Activated naive CD8-positive, alpha-beta T cell (primary cell): Measurements from ENCODE around the gene NETO1.

Experiments
- H3K27ac Mint-ChIP-seq: one replicate; pipeline ENCODE4 v1.8.0; 2021; ENCODE audit warnings: mixed read lengths
- H3K27me3 Mint-ChIP-seq: one replicate; pipeline ENCODE4 v1.8.0; 2021; ENCODE audit warnings: mixed read lengths
- H3K36me3 Mint-ChIP-seq: one replicate; pipeline ENCODE4 v1.8.0; 2021; ENCODE audit warnings: mixed read lengths
- H3K4me1 Mint-ChIP-seq: one replicate; pipeline ENCODE4 v1.8.0; 2021; ENCODE audit warnings: low read depth, mixed read lengths
- H3K4me3 Mint-ChIP-seq: one replicate; pipeline ENCODE4 v1.8.0; 2021; ENCODE audit warnings: mild to moderate bottlenecking, mixed read lengths
- H3K9me3 Mint-ChIP-seq: one replicate; pipeline ENCODE4 v1.8.0; 2021; ENCODE audit warnings: low read depth, mixed read lengths

The NETO1 gene

GRCh38 chr18:72819050-72819449 is 48.7 kb downstream of the NETO1 start:
- no peaks in the 10 kb centered on the region for H3K9me3 Mint-ChIP-seq
- H3K27me3 Mint-ChIP-seq: no peaks in the 10 kb centered on the region
- H3K4me1 Mint-ChIP-seq: no peaks in the 10 kb centered on the region
- H3K27ac Mint-ChIP-seq: no peak overlapping the region
- H3K4me3 Mint-ChIP-seq: no peak overlapping the region
- H3K36me3 Mint-ChIP-seq: no peaks in the 10 kb centered on the region

- Mint-ChIP-seq H3K27me3 (peaks cover 2% of the 10 kb centered on the region), H3K4me1 (no peaks in the 10 kb centered on the region), H3K36me3 (no peaks in the 10 kb centered on the region), H3K27ac (no peak overlapping the region), H3K9me3 (no peaks in the 10 kb centered on the region), H3K4me3 (no peak overlapping the region)
These were observed 56.7 kb downstream of the NETO1 start for GRCh38 chr18:72811047-72811446.

- H3K4me1 Mint-ChIP-seq: no peaks in the 10 kb centered on the region
- no peaks in the 10 kb centered on the region for H3K36me3 Mint-ChIP-seq
- no peak overlapping the region for H3K4me3 Mint-ChIP-seq
- H3K27ac Mint-ChIP-seq: no peak overlapping the region
- peaks cover 2% of the 10 kb centered on the region for H3K27me3 Mint-ChIP-seq
- no peaks in the 10 kb centered on the region for H3K9me3 Mint-ChIP-seq
These were observed 59.1 kb downstream of the NETO1 start for GRCh38 chr18:72808680-72809079.

- H3K9me3 Mint-ChIP-seq: peaks cover 4% of the 10 kb centered on the region
- peaks cover 2% of the 10 kb centered on the region for H3K27me3 Mint-ChIP-seq
- no peaks in the 10 kb centered on the region for H3K4me1 Mint-ChIP-seq
- H3K4me3 Mint-ChIP-seq: no peak overlapping the region
- H3K27ac Mint-ChIP-seq: no peak overlapping the region
- no peaks in the 10 kb centered on the region for H3K36me3 Mint-ChIP-seq
These were observed 68.7 kb downstream of the NETO1 start for GRCh38 chr18:72799106-72799505.

- H3K36me3 Mint-ChIP-seq: no peaks in the 10 kb centered on the region
These were observed 84.3 kb downstream of the NETO1 start for GRCh38 chr18:72783530-72783929.

GRCh38 chr18:72774914-72775313 is 92.9 kb downstream of the NETO1 start:
- no peaks in the 10 kb centered on the region for H3K9me3 Mint-ChIP-seq

More at GRCh38 chr18:72783530-72783929, 84.3 kb downstream of the NETO1 start:
- Mint-ChIP-seq H3K4me1 (no peaks in the 10 kb centered on the region), H3K9me3 (no peaks in the 10 kb centered on the region), H3K27ac (no peak overlapping the region), H3K27me3 (no peaks in the 10 kb centered on the region), H3K4me3 (no peak overlapping the region)

GRCh38 chr18:72772916-72773315 is 94.9 kb downstream of the NETO1 start:
- no peaks in the 10 kb centered on the region for H3K27me3 Mint-ChIP-seq
- H3K27ac Mint-ChIP-seq: no peak overlapping the region
- no peaks in the 10 kb centered on the region for H3K4me1 Mint-ChIP-seq
- no peaks in the 10 kb centered on the region for H3K36me3 Mint-ChIP-seq
- no peak overlapping the region for H3K4me3 Mint-ChIP-seq
- no peaks in the 10 kb centered on the region for H3K9me3 Mint-ChIP-seq

More at GRCh38 chr18:72774914-72775313, 92.9 kb downstream of the NETO1 start:
- no peak overlapping the region for H3K27ac Mint-ChIP-seq
- H3K27me3 Mint-ChIP-seq: no peaks in the 10 kb centered on the region
- no peaks in the 10 kb centered on the region for H3K4me1 Mint-ChIP-seq
- H3K36me3 Mint-ChIP-seq: no peaks in the 10 kb centered on the region
- no peak overlapping the region for H3K4me3 Mint-ChIP-seq

GRCh38 chr18:72768681-72769229 is 99.0 kb downstream of the NETO1 start:
- H3K4me1 Mint-ChIP-seq: no peaks in the 10 kb centered on the region
- no peaks in the 10 kb centered on the region for H3K9me3 Mint-ChIP-seq

GRCh38 chr18:72762515-72763122 is 105.2 kb downstream of the NETO1 start:
- no peak overlapping the region for H3K4me3 Mint-ChIP-seq
- H3K9me3 Mint-ChIP-seq: no peaks in the 10 kb centered on the region
- no peak overlapping the region for H3K27ac Mint-ChIP-seq
- H3K36me3 Mint-ChIP-seq: no peaks in the 10 kb centered on the region
- no peaks in the 10 kb centered on the region for H3K27me3 Mint-ChIP-seq
- H3K4me1 Mint-ChIP-seq: no peaks in the 10 kb centered on the region

More at GRCh38 chr18:72768681-72769229, 99.0 kb downstream of the NETO1 start:
- H3K36me3 Mint-ChIP-seq: no peaks in the 10 kb centered on the region
- no peak overlapping the region for H3K4me3 Mint-ChIP-seq
- H3K27ac Mint-ChIP-seq: no peak overlapping the region
- H3K27me3 Mint-ChIP-seq: no peaks in the 10 kb centered on the region

- Mint-ChIP-seq H3K27me3 (no peaks in the 10 kb centered on the region), H3K9me3 (no peaks in the 10 kb centered on the region), H3K4me3 (no peak overlapping the region), H3K4me1 (no peaks in the 10 kb centered on the region), H3K36me3 (no peaks in the 10 kb centered on the region), H3K27ac (no peak overlapping the region)
These were observed 115.6 kb downstream of the NETO1 start for GRCh38 chr18:72752220-72752619.

GRCh38 chr18:72742002-72742401 is 125.8 kb downstream of the NETO1 start:
- H3K27ac Mint-ChIP-seq: no peak overlapping the region
- H3K4me3 Mint-ChIP-seq: no peak overlapping the region
- H3K4me1 Mint-ChIP-seq: no peaks in the 10 kb centered on the region
- H3K27me3 Mint-ChIP-seq: no peaks in the 10 kb centered on the region
- H3K9me3 Mint-ChIP-seq: no peaks in the 10 kb centered on the region
- H3K36me3 Mint-ChIP-seq: no peaks in the 10 kb centered on the region

- no peaks in the 10 kb centered on the region for H3K36me3 Mint-ChIP-seq
- H3K27ac Mint-ChIP-seq: no peak overlapping the region
- H3K27me3 Mint-ChIP-seq: no peaks in the 10 kb centered on the region
- no peak overlapping the region for H3K4me3 Mint-ChIP-seq
- no peaks in the 10 kb centered on the region for H3K4me1 Mint-ChIP-seq
- H3K9me3 Mint-ChIP-seq: no peaks in the 10 kb centered on the region
These were observed 129.7 kb downstream of the NETO1 start for GRCh38 chr18:72738136-72738535.

GRCh38 chr18:72727776-72728175 is 140.0 kb downstream of the NETO1 start:
- H3K9me3 Mint-ChIP-seq: no peaks in the 10 kb centered on the region
- H3K27ac Mint-ChIP-seq: no peak overlapping the region
- no peaks in the 10 kb centered on the region for H3K27me3 Mint-ChIP-seq
- no peaks in the 10 kb centered on the region for H3K4me1 Mint-ChIP-seq
- H3K36me3 Mint-ChIP-seq: no peaks in the 10 kb centered on the region
- H3K4me3 Mint-ChIP-seq: no peak overlapping the region

- no peak overlapping the region for H3K4me3 Mint-ChIP-seq
- H3K4me1 Mint-ChIP-seq: no peaks in the 10 kb centered on the region
- no peak overlapping the region for H3K27ac Mint-ChIP-seq
- peaks cover 3% of the 10 kb centered on the region for H3K9me3 Mint-ChIP-seq
- no peaks in the 10 kb centered on the region for H3K36me3 Mint-ChIP-seq
- H3K27me3 Mint-ChIP-seq: peaks cover 1% of the 10 kb centered on the region
These were observed 140.6 kb downstream of the NETO1 start for GRCh38 chr18:72727038-72727655.

- no peak overlapping the region for H3K27ac Mint-ChIP-seq
- peaks cover 1% of the 10 kb centered on the region for H3K27me3 Mint-ChIP-seq
- no peak overlapping the region for H3K4me3 Mint-ChIP-seq
- no peaks in the 10 kb centered on the region for H3K36me3 Mint-ChIP-seq
- no peaks in the 10 kb centered on the region for H3K4me1 Mint-ChIP-seq
- H3K9me3 Mint-ChIP-seq: peaks cover 3% of the 10 kb centered on the region
These were observed 141.6 kb downstream of the NETO1 start for GRCh38 chr18:72726201-72726600.

GRCh38 chr18:72721330-72721729 is 146.5 kb downstream of the NETO1 start:
- H3K36me3 Mint-ChIP-seq: no peaks in the 10 kb centered on the region
- no peak overlapping the region for H3K4me3 Mint-ChIP-seq
- H3K27ac Mint-ChIP-seq: no peak overlapping the region
- no peaks in the 10 kb centered on the region for H3K4me1 Mint-ChIP-seq
- H3K9me3 Mint-ChIP-seq: peaks cover 3% of the 10 kb centered on the region
- peaks cover 1% of the 10 kb centered on the region for H3K27me3 Mint-ChIP-seq
